ENCODE results near the gene ZNF664.

DNA sequence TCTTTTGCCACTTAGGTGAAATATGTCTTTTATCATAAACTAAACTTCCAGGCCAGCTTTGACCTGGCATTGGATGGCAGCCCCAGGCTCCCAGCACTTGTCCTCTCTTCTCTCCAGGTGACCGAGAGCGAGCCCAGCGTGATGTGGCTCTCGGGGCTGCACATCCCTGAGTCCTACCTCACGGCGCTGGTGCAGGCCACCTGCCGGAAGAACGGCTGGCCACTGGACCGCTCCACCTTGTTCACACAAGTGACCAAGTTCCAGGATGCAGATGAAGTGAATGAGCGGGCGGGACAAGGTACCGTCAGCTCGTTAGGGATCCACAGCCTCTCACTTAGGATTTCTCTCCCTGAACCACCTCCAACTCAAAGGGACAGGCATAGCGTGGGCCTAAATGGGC, 39.8 kb upstream of the ZNF664 start:
- no peak for TF ChIP-seq POLR2A (IDR thresholded peaks at IDR 0.05)
- TF ChIP-seq, protein P1, sequence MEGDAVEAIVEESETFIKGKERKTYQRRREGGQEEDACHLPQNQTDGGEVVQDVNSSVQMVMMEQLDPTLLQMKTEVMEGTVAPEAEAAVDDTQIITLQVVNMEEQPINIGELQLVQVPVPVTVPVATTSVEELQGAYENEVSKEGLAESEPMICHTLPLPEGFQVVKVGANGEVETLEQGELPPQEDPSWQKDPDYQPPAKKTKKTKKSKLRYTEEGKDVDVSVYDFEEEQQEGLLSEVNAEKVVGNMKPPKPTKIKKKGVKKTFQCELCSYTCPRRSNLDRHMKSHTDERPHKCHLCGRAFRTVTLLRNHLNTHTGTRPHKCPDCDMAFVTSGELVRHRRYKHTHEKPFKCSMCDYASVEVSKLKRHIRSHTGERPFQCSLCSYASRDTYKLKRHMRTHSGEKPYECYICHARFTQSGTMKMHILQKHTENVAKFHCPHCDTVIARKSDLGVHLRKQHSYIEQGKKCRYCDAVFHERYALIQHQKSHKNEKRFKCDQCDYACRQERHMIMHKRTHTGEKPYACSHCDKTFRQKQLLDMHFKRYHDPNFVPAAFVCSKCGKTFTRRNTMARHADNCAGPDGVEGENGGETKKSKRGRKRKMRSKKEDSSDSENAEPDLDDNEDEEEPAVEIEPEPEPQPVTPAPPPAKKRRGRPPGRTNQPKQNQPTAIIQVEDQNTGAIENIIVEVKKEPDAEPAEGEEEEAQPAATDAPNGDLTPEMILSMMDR (IDR thresholded peaks at IDR 0.05) = no peak
